Stimulated activated CD8-positive, alpha-beta memory T cell treated with anti-CD3 and anti-CD28 coated beads, Interleukin-12 subunit alpha, Interleukin-12 subunit beta, amount 100 ng/mL, for 24 hours (primary cell): ENCODE results near the gene ARHGAP22.

Experiments used
- DNase-seq: peaks from one replicate; pipeline ENCODE4 v3.0.0-alpha.2; 2020; ENCODE audit errors: extremely low read depth

ARHGAP22 gene

GRCh38 chr10:48607356-48608278 lies 2.7 kb upstream of the ARHGAP22 start:
- no peak for DNase-seq

GRCh38 chr10:48606530-48607355 lies 1.9 kb upstream of the ARHGAP22 start:
- DNase-seq, result no peak

- DNase-seq, result no peak
These were observed 1.1 kb upstream of the ARHGAP22 start for GRCh38 chr10:48605786-48606529.

GRCh38 chr10:48604039-48604990 lies 558 bp downstream of the ARHGAP22 start:
- DNase-seq, result no peak

GRCh38 chr10:48603421-48604038 lies 1.3 kb downstream of the ARHGAP22 start:
- DNase-seq, result no peak

GRCh38 chr10:48602401-48603135 lies 2.3 kb downstream of the ARHGAP22 start:
- DNase-seq, result no peak

GRCh38 chr10:48601789-48602188 lies 3.1 kb downstream of the ARHGAP22 start:
- DNase-seq, result no peak

GRCh38 chr10:48600645-48601505 lies 4.0 kb downstream of the ARHGAP22 start:
- no peak for DNase-seq

GRCh38 chr10:48599830-48600134 lies 5.1 kb downstream of the ARHGAP22 start:
- DNase-seq, result no peak

GRCh38 chr10:48598936-48599829 lies 5.7 kb downstream of the ARHGAP22 start:
- no peak for DNase-seq

- DNase-seq, result no peak
These were observed 6.5 kb downstream of the ARHGAP22 start for GRCh38 chr10:48598243-48598935.

- DNase-seq, result no peak
These were observed 9.3 kb downstream of the ARHGAP22 start for GRCh38 chr10:48595539-48595932.

- no peak for DNase-seq
These were observed 9.9 kb downstream of the ARHGAP22 start for GRCh38 chr10:48594803-48595538.

GRCh38 chr10:48594371-48594770 lies 10.5 kb downstream of the ARHGAP22 start:
- no peak for DNase-seq

GRCh38 chr10:48592346-48592745 lies 12.5 kb downstream of the ARHGAP22 start:
- DNase-seq, result no peak

- no peak for DNase-seq
These were observed 13.9 kb downstream of the ARHGAP22 start for GRCh38 chr10:48590945-48591344.

GRCh38 chr10:48589266-48589665 lies 15.6 kb downstream of the ARHGAP22 start:
- DNase-seq, result no peak
